Suprapubic skin (tissue), 4 donors: ENCODE results near the gene RASIP1.

Experiments
- EP300 ChIP-seq: sonication (generic); formaldehyde crosslinking; IDR thresholded peaks from one replicate; pipeline ENCODE4 v1.6.1; 2017; ENCODE audit warnings: antibody characterized with exemption
- POLR2A ChIP-seq, 2 donors: fragments of 450-650 bp; IDR thresholded peaks; one replicate each; pipeline ENCODE4 v1.6.1; 2017; ENCODE audit warnings: antibody characterized with exemption in 2 of 2, mild to moderate bottlenecking in 2 of 2, moderate library complexity in 2 of 2
- POLR2AphosphoS5 ChIP-seq, 3 donors: sonication (generic); formaldehyde crosslinking; IDR thresholded peaks; one replicate each; pipeline ENCODE4 v1.6.1; 2017; ENCODE audit warnings: antibody characterized with exemption in 3 of 3
- TF ChIP-seq, protein P1 (sequence below), 2 donors: fragments of 200-600 bp in 1 of 2; fragments of 450-650 bp in 1 of 2; sonication (generic) in 1 of 2; IDR thresholded peaks; one replicate each; pipeline ENCODE4 v1.5.1; 2016 to 2019; ENCODE audit warnings: antibody characterized with exemption in 2 of 2, mild to moderate bottlenecking in 1 of 2, moderate library complexity in 1 of 2

DNA sequence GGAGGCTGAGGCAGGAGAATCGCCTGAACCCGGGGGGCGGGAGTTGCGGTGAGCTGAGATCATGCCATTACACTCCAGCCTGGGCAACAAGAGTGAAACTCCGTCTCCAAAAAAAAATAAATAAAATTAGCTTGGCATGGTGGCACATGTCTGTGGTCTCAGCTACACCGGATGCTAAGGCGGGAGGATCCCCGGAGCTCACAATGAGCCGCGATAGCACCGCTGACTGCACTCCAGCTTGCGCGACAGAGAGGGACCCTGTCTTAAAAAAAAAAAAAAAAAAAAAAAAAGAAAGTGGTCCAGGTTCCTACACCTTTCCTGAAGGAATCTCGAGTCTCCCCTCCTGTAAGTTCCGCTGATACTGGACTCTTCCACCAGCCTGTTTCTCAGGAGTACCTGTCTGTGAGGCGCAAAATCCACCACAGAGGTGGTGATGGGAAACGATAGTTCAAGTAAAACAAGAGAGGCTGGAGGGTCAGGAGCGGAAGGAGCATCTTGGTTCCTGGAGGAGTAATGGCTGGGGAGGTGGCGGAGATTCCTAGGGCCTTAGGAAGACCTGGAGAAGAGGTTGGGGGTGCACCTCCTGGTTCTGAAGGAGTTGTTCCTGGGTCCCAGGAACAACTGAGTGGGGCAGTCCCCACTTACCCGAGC, 11.6 kb upstream of the RASIP1 start:
- TF ChIP-seq, protein P1, sequence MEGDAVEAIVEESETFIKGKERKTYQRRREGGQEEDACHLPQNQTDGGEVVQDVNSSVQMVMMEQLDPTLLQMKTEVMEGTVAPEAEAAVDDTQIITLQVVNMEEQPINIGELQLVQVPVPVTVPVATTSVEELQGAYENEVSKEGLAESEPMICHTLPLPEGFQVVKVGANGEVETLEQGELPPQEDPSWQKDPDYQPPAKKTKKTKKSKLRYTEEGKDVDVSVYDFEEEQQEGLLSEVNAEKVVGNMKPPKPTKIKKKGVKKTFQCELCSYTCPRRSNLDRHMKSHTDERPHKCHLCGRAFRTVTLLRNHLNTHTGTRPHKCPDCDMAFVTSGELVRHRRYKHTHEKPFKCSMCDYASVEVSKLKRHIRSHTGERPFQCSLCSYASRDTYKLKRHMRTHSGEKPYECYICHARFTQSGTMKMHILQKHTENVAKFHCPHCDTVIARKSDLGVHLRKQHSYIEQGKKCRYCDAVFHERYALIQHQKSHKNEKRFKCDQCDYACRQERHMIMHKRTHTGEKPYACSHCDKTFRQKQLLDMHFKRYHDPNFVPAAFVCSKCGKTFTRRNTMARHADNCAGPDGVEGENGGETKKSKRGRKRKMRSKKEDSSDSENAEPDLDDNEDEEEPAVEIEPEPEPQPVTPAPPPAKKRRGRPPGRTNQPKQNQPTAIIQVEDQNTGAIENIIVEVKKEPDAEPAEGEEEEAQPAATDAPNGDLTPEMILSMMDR (IDR thresholded peaks at IDR 0.05): no peak
- no peak for TF ChIP-seq POLR2AphosphoS5 (IDR thresholded peaks at IDR 0.05)
- no peak for TF ChIP-seq POLR2A (IDR thresholded peaks at IDR 0.05)
- no peak for TF ChIP-seq EP300
